ENCODE measurements around the gene NR6A1.

Gene NR6A1

GRCh38 chr9:124771867-124772679 lies 962 bp upstream of the NR6A1 start:
- H3K36me3 ChIP-seq = no peaks in the 10 kb centered on the region
- intact Hi-C loops (cut with DNase I; ENCODE audit: low total_unique reads) = loop anchor here (2.0 to 5.0 kb wide), 3 partner anchors 81 to 600 kb away; partner anchors contain the start of genes PSMB7 and WDR38
- H3K4me1 ChIP-seq = peaks cover 0 to 38% (median 27%) of the 10 kb centered on the region in 4 donors
- no peaks in the 10 kb centered on the region for H3K9me3 ChIP-seq
- peak in 1 of 2 donors; percentile 46 for DNase-seq
- peak overlapping the region; percentile 90 to 92 for H3K4me3 ChIP-seq
- TF ChIP-seq CTCF (IDR thresholded peaks at IDR 0.05) = peak; percentile 93 to 94
- peaks cover 0 to 56% of the 10 kb centered on the region in 2 donors for H3K27me3 ChIP-seq
- peak overlapping the region in 1 of 2 donors; percentile 42 for H3K27ac ChIP-seq

GRCh38 chr9:124770359-124771020 lies 621 bp downstream of the NR6A1 start:
- Histone ChIP-seq H3K27me3 (peaks cover 0 to 56% of the 10 kb centered on the region in 2 donors), H3K9me3 (no peaks in the 10 kb centered on the region), H3K4me3 (peak overlapping the region; percentile 90 to 92), H3K36me3 (no peaks in the 10 kb centered on the region), H3K4me1 (peaks cover 0 to 25% (median 20%) of the 10 kb centered on the region in 4 donors), H3K27ac (peak overlapping the region; percentile 23 to 35)
- TF ChIP-seq CTCF (IDR thresholded peaks at IDR 0.05) = no peak
- intact Hi-C loops (cut with DNase I; ENCODE audit: low total_unique reads) = loop anchor here (5.0 kb wide), 2 partner anchors 353 to 602 kb away; partner anchors contain the start of gene PSMB7
- no peak for DNase-seq

GRCh38 chr9:124769549-124770358 lies 1.4 kb downstream of the NR6A1 start:
- peaks cover 0 to 53% of the 10 kb centered on the region in 2 donors for H3K27me3 ChIP-seq
- peaks cover 0 to 25% (median 20%) of the 10 kb centered on the region in 4 donors for H3K4me1 ChIP-seq
- H3K4me3 ChIP-seq = peak overlapping the region; percentile 90 to 92
- no peaks in the 10 kb centered on the region for H3K9me3 ChIP-seq
- no peak for TF ChIP-seq CTCF (IDR thresholded peaks at IDR 0.05)
- DNase-seq = no peak
- intact Hi-C loops (cut with DNase I; ENCODE audit: low total_unique reads) = loop anchor here (5.0 kb wide), 2 partner anchors 352 to 603 kb away; partner anchors contain the start of gene PSMB7
- H3K27ac ChIP-seq = no peak overlapping the region
- no peaks in the 10 kb centered on the region for H3K36me3 ChIP-seq

GRCh38 chr9:124768750-124769548 lies 2.2 kb downstream of the NR6A1 start:
- no peak for DNase-seq
- intact Hi-C loops (cut with DNase I; ENCODE audit: low total_unique reads) = no loop called here
- H3K4me3 ChIP-seq = peak overlapping the region in 1 of 2 donors; percentile 92
- H3K9me3 ChIP-seq = no peaks in the 10 kb centered on the region
- peaks cover 0 to 25% (median 20%) of the 10 kb centered on the region in 4 donors for H3K4me1 ChIP-seq
- peaks cover 0 to 56% of the 10 kb centered on the region in 2 donors for H3K27me3 ChIP-seq
- no peak for TF ChIP-seq CTCF (IDR thresholded peaks at IDR 0.05)
- H3K36me3 ChIP-seq = no peaks in the 10 kb centered on the region
- no peak overlapping the region for H3K27ac ChIP-seq

All from tibial artery (tissue), 4 donors.